NCI-H82 (cell line): ENCODE results near the gene KIRREL3.
A peak's percentile ranks its signal among the peaks of the same experiment; 100 is the strongest.
"Not testable (repeated sequence)": the region's sequence is repeated elsewhere in the genome, so short reads cannot be mapped to it uniquely, and the experiment has no call there.

Experiments
- DNase-seq: peaks from one replicate; lab custom pipeline; 2025; lab: John Stamatoyannopoulos, UW

The KIRREL3 gene

DNA sequence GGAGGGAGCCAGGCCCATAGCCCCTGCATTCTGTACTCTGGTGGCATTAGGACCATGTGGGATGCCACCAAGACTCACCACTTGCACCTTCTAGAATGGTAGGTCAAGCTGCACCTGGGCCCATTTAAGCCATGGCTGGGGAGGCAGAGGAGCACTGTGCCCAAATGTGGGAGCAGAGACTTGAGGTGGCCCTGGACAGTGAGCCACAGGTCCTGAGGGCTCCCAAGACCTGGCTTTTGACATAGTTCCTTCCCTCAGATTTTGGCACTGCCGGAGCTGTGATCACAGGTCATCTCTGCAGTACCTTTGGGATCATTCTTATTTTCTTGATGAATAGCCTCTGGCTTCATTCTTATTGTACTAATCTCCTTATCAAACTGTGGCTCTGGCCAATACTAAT lies 601.8 kb downstream of the KIRREL3 start:
- DNase-seq, result no peak

DNA sequence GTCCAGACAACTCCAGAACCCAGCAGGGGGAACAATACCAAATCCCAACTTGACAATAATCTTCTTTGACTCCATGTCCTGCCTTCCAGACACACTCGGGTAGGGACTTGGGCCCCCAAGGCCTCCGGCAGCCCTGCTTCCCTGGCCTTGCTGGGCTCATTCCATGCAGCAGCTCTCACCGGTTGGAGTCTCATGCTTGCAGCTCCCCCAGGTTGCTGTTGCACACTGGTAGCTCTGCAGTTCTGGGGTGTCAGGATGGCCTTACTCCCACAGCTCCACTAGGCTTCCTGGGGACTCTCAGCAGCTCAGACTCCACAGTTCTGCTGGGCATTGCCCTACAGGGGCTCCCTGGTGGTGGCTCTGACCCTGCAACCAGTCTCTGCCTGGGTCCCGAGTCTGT lies 602.3 kb downstream of the KIRREL3 start:
- DNase-seq, result no peak

DNA sequence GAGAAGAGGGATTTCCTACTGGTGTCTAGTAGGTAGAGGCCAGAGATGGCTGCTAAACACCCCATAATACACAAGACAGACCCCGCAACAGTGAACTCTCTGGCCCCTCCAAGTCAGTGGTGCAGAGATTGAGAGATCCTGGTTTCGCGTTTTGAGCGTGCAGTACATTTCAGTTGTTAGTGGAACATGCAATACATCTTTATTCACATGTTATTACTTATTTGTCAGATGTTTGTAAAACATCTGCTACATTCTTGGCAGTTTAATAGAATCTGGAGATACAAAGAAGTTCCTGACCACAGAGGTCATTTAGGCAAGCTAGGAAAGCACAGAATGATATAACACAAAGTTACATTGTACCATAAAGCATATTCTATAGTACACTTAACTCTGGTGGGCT lies 603.6 kb downstream of the KIRREL3 start:
- no peak for DNase-seq

DNA sequence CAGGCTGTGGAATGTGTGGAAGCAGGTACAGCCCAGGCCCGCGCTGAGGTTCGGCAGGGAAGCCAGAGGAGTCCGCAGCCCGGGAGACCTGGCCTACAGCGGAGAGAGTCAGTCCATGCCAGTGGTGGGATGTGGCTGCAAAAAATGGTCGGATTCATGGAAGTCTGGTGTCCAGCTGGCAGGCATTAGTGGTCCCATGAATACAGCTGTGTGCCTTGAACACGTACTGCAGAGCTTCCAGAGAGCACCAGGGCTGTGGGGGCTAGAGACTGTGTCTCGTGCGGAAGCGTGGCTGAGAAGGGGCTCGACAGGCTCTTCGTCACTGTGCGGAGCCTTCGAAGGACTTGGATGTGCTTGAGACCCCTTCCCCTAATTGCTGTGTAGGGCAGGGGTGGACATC lies 604.3 kb downstream of the KIRREL3 start:
- not testable (repeated sequence) for DNase-seq

DNA sequence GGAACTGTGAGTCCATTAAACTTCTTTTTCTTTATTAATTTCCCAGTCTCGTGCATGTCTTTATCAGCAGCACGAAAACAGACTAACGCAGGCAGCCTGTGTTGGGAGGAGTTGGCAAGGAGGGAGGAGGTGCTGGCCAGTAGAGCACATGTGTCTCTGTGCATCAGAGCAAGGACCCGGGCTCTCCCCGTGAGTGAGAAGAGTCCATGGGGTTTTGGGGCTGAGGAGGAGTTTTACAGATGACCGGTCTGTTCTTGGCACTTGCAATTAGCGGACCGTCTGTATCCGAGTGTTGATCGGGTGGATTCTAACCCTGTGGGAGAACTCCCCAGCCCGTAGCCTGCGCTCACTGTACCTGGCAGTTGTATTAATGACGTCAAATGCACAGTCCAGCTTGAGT lies 604.8 kb downstream of the KIRREL3 start:
- DNase-seq, result not testable (repeated sequence)

DNA sequence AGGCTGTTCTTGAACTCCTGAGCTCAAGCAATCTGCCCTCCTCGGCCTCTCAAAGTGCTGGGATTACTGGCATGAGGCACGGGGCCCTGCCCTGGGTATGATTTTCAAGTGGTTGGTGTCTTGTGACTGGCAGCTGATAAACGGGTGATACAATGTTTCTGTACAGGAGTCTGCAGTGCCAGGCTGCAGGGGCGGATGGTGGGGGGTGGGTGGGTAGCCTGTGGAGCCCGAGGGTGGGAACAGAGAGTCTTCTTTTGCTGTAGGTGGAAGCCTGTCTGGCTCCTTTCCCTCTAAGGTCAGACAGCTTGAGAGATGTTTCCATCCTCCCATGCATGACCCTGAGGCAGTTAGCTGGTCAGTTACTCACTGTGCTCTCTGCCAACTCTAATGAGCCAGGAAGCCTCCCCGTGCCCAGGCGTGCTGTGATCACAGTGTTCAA lies 605.9 kb downstream of the KIRREL3 start:
- not testable (repeated sequence) for DNase-seq

DNA sequence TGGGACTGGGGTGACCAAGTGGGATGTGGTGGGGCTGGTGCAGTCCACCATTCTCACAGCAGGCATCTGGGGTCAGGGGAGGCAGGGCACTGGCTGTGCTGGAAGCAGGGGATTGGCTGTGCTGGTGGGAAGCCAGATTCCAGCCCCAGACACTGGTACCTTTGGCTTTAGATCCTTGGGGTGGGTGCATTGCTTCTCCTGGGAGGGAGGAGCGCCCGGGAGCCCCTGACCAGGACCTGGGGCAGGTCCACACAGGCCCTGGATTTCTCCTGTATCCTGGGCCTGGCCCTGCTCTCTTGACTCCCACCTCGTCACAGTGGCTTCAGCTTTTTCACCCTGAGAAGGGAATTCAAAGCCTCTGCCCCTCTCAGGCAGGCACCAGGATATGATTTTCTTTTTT lies 606.5 kb downstream of the KIRREL3 start:
- no peak for DNase-seq

DNA sequence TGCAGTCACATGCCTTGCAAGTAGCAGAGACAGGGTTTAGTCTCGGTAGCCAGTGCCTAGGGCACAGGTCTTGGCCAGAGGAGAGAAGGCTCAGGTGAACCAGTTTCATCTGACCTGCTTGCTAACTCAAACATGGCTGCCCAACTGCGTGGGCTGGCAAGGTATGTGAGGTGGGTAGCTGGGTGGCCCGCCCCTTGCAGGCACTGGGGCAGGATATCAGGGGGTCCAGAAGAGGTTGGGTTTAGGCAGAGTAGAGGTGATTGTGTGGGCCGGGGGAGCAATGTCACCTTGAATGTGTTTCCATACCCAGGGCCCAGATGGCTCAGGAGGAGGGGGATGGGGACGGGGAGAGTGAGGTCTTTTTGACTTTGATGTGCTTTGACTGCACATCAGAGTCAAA lies 607.4 kb downstream of the KIRREL3 start:
- DNase-seq, result peak; percentile 9

DNA sequence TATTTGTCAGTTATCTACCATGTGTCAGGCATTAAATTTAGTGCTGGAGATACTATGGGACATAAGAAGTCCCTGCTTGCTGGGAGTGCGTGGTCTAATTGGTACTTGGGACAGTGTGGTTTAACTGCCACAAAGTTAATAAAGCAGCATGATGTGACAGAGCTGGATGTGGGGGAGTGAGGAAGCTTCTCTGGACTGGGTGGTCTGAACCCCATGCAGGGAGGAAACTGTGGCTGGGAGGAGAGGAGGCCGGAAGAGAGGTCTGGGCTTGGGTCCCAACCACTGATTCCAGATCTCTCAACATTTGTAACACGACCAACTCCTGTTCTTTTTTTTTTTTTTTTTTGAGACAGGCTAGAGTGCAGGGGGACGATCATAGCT lies 607.9 kb downstream of the KIRREL3 start:
- DNase-seq, result no peak

DNA sequence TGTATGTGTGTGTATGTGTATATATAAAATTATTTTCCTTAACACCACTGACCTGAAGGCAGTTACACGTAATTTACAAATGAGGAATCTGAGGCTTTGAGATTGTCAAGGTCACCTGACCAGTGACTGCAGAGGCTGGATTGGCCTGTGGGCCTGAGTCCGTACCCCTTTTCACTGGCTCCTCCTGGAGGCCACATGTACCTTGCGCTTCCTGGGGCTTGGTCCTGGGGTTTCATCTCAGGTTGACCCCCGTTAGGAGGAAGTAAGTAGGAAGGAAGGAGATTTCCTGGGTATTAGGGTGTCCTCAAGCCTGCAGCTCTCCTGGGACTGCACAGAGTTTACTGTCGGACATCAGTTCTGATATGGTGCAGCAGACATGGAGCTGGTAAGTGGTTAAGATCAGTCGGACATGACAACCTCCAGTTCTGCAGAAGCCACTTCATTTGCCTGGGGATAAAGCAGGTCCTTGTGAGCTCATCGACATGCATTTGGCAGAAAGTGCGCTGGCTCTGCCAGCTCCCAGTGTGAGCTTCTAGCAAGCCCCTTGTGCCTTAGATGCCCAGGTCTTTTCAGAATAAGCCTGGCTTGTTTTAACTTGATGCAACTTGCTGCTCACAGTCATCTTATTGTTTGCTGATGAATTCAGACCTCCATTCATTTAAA lies 608.5 kb downstream of the KIRREL3 start:
- no peak for DNase-seq

DNA sequence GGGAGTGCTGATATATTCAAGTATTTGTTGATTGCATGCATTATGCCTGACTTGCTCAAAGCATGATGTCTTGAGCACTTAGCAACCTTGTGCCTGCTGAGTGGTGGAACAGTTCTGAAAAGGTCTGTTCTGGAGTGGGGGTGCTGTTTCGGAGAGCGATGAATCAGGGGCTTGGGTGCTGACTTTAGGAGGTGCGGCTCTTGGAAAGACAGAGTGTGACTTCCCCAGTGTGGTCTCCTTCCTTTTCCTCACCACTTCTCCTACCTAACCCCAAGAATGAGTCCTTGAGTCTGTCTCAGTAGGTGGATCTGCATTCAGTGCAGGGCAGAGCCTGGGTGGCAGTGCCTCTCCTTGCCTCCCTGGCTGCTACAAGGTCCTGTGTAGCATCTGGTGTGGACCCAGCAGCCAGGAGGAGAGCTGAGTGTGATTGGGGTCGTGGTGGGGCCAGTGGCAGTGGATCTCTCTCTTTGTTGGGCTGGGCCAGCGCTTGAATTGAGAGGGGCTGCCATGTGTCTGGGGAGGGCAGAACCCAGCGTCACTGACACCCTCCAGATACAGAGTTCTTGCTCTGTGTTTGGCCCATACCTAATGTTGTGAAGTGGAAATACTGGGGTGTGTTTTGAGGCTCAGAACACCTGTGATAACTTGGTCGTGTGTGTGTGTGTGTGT lies 609.1 kb downstream of the KIRREL3 start:
- no peak for DNase-seq

DNA sequence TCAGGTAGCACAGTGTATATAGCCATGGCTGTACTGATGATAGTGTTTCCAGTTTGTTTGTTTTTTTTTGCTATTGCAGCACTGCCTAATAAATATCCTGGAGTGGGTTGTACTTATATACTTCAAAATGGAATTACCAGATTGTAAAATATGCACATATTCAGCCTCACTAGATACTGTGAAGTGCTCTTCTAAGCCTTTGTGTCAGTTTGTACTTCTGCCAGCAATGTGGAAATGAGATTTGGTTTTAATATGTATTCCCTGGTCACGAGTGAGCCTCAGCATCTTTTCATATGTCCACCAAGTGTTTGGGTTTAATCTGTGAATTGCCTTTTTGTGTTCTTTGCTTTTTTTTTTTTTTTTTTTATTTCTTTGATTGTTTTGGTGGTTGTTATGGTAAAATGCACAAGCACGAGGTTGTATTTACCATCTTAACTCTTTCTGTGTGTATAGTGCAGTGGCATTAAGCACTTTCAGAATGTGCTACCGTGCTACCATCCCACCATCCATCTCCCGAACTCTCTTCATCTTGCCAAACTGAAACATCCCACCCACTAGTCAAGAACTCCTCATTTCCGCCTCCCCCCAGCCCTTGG lies 610.2 kb downstream of the KIRREL3 start:
- DNase-seq, result no peak

DNA sequence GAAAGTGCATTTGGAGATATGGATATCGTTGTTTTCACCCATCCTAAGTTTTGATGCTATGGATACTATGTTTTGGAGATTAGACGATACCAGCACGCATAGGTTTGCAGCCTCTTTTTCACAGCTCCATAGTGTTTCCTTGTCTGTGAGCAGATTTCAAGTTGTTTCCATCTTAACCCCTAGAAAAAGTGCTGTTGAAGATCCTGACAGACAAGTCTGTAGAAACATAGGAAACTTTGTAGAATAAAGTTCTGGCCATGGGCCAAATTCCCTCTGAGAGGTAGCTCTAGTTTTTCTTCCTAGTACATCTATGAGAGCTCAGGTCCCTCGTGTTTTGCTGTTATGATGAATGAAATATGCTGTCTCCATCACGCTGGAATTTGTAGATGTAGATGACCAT lies 612.7 kb downstream of the KIRREL3 start:
- no peak for DNase-seq

DNA sequence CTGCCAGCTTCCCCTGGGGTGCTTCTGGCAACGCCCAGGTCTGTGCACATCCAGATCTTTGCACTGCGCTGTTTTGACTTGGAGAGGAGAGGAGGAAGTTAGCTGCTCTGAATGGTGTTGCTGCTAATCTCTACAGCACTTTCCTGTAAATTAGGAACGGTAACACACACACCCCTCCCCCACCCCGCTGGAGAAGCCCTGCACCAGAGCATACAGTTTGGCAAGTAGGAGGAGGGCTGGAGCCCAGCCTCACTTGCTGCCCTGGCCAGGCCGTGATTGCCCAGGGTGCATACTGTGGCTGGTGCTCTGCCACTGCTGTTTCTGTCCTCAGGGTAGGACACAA lies 613.9 kb downstream of the KIRREL3 start:
- not testable (repeated sequence) for DNase-seq

DNA sequence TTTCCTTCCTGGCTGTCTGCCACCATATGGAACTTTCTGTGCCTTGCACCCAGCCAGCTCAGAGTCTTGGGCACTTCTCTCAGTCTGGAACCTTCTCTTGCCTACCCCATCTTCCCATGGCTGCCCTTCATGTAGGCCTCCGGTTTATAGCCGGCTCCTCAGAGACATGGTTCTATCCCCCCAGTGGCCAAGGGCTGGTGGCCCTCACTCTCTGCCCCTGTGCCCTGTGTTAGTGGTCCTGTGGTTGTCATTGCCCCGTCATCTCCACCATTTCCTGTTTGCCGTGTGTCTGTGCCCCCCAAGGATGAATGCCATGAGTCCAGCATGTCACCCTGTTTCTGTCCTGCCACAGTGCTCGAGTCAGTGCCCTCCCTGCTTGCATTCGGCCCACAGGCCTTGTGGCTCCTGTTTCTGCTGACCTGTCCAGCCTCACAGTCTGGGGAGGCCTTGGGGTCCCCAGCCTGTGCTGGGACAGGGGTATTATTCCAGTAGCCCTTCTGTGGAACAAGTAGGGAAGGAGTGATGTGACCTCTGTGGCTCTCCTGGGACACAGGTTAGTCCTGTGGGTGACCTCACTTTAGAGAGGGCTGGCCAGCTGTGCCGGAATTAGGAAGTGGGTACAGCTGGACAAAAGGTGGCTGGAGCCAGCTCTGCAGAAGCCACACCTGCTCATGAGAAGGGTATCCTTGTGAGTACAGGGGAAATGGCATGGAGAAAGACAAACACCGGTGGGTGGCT lies 614.4 kb downstream of the KIRREL3 start:
- no peak for DNase-seq

DNA sequence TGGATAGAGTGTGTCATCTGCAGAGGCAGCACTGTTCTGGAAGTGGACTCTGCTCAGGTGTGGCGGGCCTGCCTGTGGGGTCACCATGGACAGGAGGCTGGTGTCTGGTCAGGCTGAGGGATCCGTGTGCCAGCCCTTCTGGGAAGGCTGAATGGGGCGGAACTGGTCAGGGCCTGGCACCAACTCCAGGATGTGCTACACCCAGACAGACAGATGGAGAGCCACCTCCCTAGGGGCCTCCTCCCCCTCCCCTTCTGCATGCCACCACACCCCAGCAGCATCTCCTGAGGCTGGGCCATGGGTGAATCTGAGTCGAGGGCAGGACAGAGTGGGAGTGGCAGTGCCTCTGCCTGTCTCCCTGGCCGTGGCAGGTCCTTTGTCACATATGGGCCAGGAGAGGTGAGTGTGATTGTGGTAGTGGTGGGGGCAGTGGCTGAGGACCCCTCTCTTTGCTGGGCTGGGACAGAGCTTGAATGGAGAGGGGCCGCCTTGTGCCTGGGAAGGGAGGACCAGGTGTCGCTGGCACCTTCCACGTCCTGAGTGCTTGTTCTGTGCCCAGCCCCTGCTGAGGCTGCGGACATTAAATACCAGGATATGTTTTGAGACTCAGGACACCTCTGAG lies 616.0 kb downstream of the KIRREL3 start:
- DNase-seq, result no peak

DNA sequence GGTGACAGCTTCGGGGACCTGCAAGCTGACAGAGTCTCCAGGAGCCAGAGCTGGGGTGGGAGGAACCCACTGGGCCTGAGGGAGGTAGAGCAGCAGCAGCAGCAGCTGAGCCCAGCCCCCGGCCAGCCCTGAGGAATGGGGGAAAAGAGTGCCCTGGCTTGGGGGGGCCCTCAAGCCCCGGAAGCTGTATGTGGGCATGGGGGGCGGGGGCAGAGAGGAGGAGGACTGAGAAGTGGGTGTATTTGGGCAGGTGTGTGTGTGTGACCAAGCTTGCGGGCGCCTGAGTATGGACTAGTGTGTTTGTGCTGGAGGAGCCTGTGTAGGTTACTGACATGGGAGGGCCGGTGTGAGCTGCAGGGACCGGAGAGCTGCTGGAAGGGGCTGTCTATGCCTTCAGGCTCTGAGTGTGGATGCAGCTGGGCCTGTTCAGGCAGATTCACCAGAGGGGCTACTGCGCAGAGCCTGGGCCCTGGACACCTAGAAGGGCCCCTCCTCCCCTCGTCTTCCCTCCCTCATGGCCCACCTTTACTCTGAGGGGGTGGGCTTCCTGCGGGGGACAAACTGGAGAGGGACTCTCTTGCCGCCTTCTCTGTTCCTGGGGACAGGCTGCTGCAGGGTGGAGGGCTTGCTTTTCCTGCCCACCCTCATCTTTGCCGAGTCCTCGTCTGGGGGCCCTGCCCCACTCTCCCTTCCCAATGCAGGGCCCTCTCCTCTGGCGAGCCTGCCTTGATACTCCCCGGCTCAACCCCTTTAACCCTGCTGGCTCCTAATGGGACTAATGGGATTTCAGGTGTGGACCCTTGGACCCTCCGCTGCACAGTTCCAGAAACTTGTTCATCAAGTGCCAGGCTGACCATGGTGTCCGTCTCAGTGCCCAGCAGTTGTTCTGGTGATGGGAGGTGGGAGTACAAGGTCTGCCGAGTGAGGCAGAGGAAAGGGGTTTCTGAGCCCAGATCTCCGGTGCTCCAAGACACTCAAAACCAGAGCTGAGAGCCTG lies 616.9 kb downstream of the KIRREL3 start:
- no peak for DNase-seq

DNA sequence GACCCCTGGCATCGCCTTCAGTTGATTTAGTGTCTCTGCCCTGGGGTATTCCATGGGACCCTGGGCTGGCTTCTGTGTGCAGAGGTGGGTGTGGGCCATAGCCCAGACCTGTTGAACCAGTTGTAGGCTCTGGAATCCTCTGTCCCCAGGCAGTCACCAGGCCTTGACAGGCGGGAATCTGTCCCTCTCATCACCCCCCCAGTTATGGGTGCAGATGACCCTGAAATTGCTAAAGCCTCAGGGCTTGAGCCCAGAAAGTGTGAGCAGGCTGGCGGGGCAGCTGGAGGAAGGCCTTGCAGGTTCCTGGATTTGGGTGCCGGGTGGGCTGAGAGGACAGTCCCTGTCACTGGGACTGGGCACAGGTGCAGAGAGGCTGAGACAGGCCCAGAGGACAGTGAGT lies 617.9 kb downstream of the KIRREL3 start:
- DNase-seq, result not testable (repeated sequence)

DNA sequence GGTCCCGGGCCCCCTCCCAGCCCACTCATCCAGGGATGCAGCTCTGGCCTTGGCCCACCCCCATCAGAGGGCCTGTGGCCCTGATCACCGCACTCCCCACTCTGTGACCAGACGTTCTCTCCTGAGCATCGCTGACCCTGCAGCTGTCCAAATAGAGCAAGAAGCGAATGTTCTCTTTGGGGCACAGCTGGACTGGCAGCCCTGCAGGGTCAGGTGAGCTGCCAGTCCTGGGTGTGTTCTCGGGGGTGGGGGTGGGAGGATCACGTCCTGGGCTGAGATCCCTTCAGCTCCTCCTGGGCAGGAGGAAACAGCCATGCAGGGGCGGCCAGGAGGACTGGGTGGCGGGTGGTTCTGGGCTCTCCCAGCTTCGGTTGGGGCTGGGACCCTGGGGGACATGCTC lies 618.6 kb downstream of the KIRREL3 start:
- DNase-seq, result not testable (repeated sequence)

DNA sequence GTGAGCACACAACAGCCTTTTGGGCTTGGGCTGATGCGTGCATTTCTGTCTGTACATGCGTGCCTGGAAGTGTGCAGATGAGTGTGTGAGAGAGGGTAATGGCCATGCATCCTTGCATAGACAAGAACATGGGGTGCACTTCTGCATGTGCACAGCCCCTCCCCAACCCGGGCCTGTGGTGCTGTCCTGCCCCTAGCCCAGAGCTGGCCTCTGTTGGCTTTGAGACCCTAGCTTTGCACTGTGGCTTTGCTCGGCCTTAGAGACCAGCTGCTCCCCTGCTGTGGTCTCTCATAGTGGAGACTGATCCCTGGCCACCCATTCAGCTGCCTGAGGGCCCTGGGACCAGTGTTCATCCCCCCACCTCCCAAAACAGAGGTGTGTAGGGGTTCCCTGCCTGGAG lies 619.7 kb downstream of the KIRREL3 start:
- DNase-seq, result no peak

DNA sequence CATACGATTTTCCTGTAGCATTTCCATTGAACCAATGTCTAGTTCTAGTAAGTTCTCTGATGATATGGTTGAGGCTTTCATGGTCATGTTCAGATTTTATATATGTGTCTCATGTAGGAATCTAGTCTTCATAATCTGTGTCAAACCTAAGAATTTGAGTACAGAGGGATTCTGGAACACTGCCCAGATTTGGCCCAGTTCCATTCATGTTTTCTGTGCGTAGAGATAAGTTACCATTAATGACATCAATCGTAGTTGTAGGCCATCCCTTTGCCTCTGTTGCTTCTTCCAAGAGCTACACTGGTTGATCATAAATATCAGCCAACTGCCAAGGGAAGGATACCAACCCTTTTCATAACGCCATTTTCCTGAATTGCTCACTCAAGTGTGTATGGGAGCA lies 621.8 kb downstream of the KIRREL3 start:
- DNase-seq, result no peak
